Ishikawa (cell line): ENCODE measurements around the gene NUDC.

Experiments used
- CEBPB ChIP-seq: IDR thresholded peaks from 2 replicates; pipeline ENCODE4 v1.6.1; 2012
- CREB1 ChIP-seq: IDR thresholded peaks from 2 replicates; pipeline ENCODE4 v1.6.1; 2012; ENCODE audit warnings: low read depth
- EGR1 ChIP-seq: IDR thresholded peaks from 2 replicates; pipeline ENCODE4 v1.6.1; 2012
- EP300 ChIP-seq: IDR thresholded peaks from 2 replicates; pipeline ENCODE4 v1.6.1; 2012; ENCODE audit warnings: borderline replicate concordance
- FOXM1 ChIP-seq: IDR thresholded peaks from 2 replicates; pipeline ENCODE4 v1.6.1; 2012; ENCODE audit warnings: low read depth, borderline replicate concordance
- NFIC ChIP-seq: IDR thresholded peaks from 2 replicates; pipeline ENCODE4 v1.6.1; 2012
- RAD21 ChIP-seq: IDR thresholded peaks from 2 replicates; pipeline ENCODE4 v1.6.1; 2012; ENCODE audit warnings: low read depth
- REST ChIP-seq: IDR thresholded peaks from 2 replicates; pipeline ENCODE4 v1.6.1; 2012; ENCODE audit warnings: low read depth, mild to moderate bottlenecking
- TAF1 ChIP-seq: IDR thresholded peaks from 2 replicates; pipeline ENCODE4 v1.6.1; 2012; ENCODE audit warnings: low read depth, mild to moderate bottlenecking
- TCF12 ChIP-seq: IDR thresholded peaks from 2 replicates; pipeline ENCODE4 v1.6.1; 2012; ENCODE audit warnings: low read depth
- TEAD4 ChIP-seq: IDR thresholded peaks from 2 replicates; pipeline ENCODE4 v1.6.1; 2012
- YY1 ChIP-seq: IDR thresholded peaks from 2 replicates; pipeline ENCODE4 v1.6.1; 2012; ENCODE audit warnings: low read depth
- ZBTB7A ChIP-seq: IDR thresholded peaks from 2 replicates; pipeline ENCODE4 v1.6.1; 2012; ENCODE audit warnings: low read depth
- TF ChIP-seq, protein P1 (sequence below): IDR thresholded peaks from 2 replicates; pipeline ENCODE4 v1.6.1; 2012
- TF ChIP-seq, protein P2 (sequence below): IDR thresholded peaks from 2 replicates; pipeline ENCODE4 v1.6.1; 2012

The NUDC gene

DNA sequence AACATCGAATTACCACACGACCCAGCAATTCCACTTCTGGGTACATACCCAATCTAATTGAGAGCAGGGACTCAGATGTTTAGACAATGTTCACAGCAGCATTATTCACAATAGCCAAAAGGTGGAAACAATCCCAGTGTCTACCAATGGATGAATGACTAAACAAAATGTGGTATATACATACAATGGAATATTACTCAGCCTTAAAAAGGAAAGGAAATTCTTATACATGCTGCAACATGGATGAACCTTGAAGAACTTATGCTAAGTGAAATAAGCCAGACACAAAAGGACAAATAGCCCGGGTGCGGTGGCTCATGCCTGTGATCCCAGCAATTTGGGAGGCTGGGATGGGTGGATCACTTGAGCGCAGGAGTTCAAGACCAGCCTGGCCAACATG is 31.8 kb downstream of the NUDC start:
- TF ChIP-seq TEAD4 (no peak), REST (no peak), CEBPB (no peak), YY1 (no peak), EGR1 (no peak), FOXM1 (no peak), TCF12 (no peak), ZBTB7A (no peak)
- TF ChIP-seq, protein P1, sequence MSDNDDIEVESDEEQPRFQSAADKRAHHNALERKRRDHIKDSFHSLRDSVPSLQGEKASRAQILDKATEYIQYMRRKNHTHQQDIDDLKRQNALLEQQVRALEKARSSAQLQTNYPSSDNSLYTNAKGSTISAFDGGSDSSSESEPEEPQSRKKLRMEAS, result no peak

DNA sequence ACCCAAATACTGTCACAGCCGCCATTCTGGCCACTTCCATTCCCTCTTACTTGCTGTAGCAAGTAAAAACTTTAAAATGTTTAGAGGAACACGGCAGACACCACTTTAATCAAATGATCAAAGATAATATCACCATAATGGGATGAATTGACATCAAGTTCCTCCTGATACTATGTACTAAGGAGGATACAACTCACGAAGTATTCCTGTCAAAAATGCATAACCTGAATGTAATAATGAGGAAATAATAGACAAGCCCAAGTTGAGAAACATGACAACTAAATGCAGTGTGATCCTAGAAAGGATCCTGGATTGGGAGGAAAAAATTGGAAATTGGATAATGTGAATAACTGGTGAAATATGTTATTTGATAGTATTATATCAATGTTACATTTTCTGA is 34.8 kb downstream of the NUDC start:
- TF ChIP-seq CREB1 (no peak), FOXM1 (no peak), YY1 (no peak), EP300 (no peak), TCF12 (no peak)

- TF ChIP-seq YY1 (no peak), CREB1 (no peak), FOXM1 (no peak), ZBTB7A (no peak), RAD21 (no peak), TCF12 (no peak), NFIC (no peak), EP300 (no peak)
These were observed 35.8 kb downstream of the NUDC start for GRCh38 chr1:26957306-26957705.

DNA sequence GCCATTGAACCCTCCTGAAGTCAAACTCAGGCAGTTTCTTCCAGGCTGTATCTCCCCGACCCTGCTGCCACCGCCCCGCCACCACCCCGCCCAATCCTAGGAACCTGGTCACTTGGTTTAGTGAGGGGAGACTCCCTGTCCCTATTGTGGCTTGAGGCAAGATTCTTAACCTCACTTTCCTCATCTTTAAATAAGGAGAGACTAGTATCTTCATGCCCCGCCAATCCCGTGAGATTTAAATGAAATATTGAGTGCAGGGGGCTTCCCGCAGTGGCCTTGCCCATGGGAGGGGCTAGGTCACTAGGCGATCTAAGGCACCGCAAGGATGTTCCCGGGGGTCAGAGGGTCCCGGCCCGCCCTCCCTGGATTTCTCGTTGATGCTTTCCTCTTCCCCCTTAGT is 37.7 kb downstream of the NUDC start:
- TF ChIP-seq FOXM1, result no peak
- TF ChIP-seq, protein P1, result no peak
- TF ChIP-seq YY1, result no peak
- no peak for TF ChIP-seq ZBTB7A

DNA sequence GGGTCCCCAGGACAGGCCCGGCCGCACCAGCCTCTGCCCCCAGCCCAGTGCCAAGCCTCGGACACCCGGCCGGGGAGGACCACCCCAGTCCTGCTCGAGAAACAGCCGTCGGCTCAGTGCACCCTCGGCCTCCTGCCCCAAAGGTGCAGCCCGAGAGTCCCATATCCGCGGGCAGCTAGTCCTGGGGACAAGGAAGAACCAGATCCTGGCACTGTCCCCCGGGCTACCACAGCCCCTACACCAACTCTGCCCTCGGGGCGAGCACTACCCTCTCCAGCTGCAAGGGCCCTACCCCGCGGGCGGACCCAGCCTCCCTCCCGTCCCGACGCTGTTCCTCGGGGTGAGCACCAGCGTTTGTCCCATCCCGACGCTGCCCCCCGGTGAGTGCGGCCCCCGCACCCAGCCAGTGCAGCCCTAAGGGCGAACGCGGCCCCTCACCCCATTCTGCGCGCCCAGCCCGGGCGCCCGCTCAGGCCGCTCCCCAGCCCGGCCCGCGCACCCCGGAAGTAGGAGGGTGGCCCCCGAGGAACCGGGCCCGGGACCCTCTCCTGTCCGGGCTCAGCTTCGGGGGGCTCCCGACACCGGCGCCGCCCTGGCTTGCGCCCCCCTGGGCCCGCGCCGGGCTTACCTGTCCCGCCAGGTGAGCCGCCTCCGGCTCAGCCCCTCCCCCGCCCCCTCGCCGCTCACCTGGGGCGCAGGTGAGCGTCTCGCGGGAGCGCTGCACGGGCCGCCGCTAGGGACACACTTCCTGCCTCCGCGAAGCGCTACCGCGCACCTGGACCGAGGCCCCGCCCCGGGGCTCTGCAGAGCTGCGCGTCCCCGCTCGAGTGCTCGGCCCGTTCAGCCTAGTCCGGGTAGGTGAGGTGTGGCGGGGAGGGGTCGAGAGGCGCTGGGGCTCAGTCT is 38.4 kb downstream of the NUDC start, which contains the start of gene KDF1:
Gene KDF1 (minus strand): TSS at position 747 of the 903 bp plus-strand sequence. CDS start 8,088 bp downstream, outside the sequence.
- TF ChIP-seq NFIC (0 out of 2 replicates have a peak, but pooled peaks have one; percentile 32), CEBPB (no peak), ZBTB7A (peak; percentile 43; the same call in 1 of the 2 replicates), TEAD4 (peak; percentile 37; the same call in 1 of the 2 replicates), TAF1 (peak; percentile 71), YY1 (no peak), TCF12 (peak; percentile 83), EP300 (peak; percentile 39; the same call in 1 of the 2 replicates), FOXM1 (no peak), RAD21 (no peak), REST (no peak), EGR1 (peak; percentile 59; the same call in 1 of the 2 replicates), CREB1 (no peak)
- TF ChIP-seq, protein P2, sequence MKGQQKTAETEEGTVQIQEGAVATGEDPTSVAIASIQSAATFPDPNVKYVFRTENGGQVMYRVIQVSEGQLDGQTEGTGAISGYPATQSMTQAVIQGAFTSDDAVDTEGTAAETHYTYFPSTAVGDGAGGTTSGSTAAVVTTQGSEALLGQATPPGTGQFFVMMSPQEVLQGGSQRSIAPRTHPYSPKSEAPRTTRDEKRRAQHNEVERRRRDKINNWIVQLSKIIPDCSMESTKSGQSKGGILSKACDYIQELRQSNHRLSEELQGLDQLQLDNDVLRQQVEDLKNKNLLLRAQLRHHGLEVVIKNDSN, result peak; percentile 51
- TF ChIP-seq, protein P1, result peak; percentile 82

DNA sequence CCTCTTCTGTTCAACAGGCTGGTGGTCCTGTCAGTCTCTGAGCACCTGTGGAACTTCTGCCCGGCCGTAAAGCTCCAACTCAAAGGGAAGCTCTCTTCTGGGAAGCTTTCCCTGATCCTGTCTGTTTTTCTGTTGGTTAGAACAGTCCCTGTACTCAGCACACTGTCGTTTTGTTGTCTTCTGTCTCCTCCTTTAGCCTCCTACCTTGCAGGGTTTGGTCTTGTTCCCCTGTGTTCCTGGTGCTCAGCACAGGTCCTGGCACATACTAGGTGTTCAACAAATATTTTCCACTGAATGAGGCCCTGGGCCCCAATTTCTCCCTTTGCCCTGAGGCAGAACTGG is 39.1 kb downstream of the NUDC start:
- TF ChIP-seq ZBTB7A (no peak), REST (no peak), EP300 (no peak), TAF1 (no peak; the same call in 1 of the 2 replicates), NFIC (no peak), TEAD4 (no peak), FOXM1 (no peak)
- TF ChIP-seq, protein P1, result no peak
